Measurements from ENCODE around the gene GLIS1.

DNA sequence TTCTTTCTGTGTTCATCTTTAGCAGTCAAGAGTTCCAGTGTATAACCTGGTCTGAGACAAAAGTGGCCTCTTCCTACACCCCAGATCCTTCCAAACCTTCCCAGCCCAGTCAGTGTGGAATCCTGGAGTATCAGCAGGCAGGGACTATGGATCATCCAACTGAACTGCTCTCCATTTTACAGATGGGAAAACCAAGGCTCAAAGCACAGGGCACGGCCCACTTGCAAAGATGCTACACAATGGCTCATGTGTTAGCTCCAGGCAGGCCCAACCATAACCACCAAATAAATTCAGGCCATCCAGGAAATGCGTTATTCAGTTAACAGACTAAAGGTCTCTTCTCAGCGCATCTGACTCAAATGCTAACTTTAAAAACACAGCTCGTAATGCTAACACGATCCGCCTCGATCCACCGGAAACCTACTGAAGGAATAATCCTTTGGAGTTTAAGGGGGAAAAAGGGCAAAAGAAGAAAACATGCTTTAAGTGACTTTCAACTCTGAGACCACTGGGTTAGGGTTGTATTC is 7.1 kb downstream of the GLIS1 start:
- TF ChIP-seq CTCF (conservative IDR thresholded peaks at IDR 0.05; ENCODE audit: low read depth in 2 of 2) (no peak), EZH2 (IDR thresholded peaks at IDR 0.05; ENCODE audit: low read depth, unreplicated experiment) (no peak), CREB1 (CRISPR knock-in tag; IDR thresholded peaks at IDR 0.05; ENCODE audit: low read depth) (no peak), POLR2AphosphoS5 (IDR thresholded peaks at IDR 0.05; ENCODE audit: low read depth) (no peak), ZNF114 (CRISPR knock-in tag; IDR thresholded peaks at IDR 0.05) (no peak), EZH2phosphoT487 (IDR thresholded peaks at IDR 0.05; ENCODE audit: unreplicated experiment) (no peak), ETS1 (IDR thresholded peaks at IDR 0.05) (no peak)
- TF ChIP-seq, protein P1, sequence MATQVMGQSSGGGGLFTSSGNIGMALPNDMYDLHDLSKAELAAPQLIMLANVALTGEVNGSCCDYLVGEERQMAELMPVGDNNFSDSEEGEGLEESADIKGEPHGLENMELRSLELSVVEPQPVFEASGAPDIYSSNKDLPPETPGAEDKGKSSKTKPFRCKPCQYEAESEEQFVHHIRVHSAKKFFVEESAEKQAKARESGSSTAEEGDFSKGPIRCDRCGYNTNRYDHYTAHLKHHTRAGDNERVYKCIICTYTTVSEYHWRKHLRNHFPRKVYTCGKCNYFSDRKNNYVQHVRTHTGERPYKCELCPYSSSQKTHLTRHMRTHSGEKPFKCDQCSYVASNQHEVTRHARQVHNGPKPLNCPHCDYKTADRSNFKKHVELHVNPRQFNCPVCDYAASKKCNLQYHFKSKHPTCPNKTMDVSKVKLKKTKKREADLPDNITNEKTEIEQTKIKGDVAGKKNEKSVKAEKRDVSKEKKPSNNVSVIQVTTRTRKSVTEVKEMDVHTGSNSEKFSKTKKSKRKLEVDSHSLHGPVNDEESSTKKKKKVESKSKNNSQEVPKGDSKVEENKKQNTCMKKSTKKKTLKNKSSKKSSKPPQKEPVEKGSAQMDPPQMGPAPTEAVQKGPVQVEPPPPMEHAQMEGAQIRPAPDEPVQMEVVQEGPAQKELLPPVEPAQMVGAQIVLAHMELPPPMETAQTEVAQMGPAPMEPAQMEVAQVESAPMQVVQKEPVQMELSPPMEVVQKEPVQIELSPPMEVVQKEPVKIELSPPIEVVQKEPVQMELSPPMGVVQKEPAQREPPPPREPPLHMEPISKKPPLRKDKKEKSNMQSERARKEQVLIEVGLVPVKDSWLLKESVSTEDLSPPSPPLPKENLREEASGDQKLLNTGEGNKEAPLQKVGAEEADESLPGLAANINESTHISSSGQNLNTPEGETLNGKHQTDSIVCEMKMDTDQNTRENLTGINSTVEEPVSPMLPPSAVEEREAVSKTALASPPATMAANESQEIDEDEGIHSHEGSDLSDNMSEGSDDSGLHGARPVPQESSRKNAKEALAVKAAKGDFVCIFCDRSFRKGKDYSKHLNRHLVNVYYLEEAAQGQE (IDR thresholded peaks at IDR 0.05; ENCODE audit: unreplicated experiment) = no peak

All from GM23338 (cell line).